DND-41 (cell line): ENCODE data around the gene CDCA8.

ENCODE experiments used
- ATAC-seq: fragments of 200-7000 bp; cut with Tn5 transposase; 3 replicates; pipeline ENCODE4 v1.9.1; 2021; ENCODE audit warnings: low read depth; ENCODE audit not compliant: insufficient read depth
- DNase-seq: peaks from one replicate; pipeline ENCODE4 v3.0.0-alpha.2; 2020
- H2AFZ ChIP-seq: 2 replicates; pipeline ENCODE4 v1.6.0; 2012; ENCODE audit warnings: low read depth, low read length
- H3K27ac ChIP-seq: 2 replicates; pipeline ENCODE4 v1.5.1; 2012; ENCODE audit warnings: low read length, inconsistent platforms
- H3K27me3 ChIP-seq: fragments of 200-600 bp; sonication (generic); 2 replicates; pipeline ENCODE4 v1.6.0; 2012; ENCODE audit warnings: low read length, mild to moderate bottlenecking, inconsistent platforms; ENCODE audit not compliant: insufficient read depth, poor library complexity
- H3K36me3 ChIP-seq: 2 replicates; pipeline ENCODE4 v1.5.1; 2012; ENCODE audit warnings: low read length, inconsistent platforms; ENCODE audit not compliant: insufficient read depth
- H3K4me1 ChIP-seq: 2 replicates; pipeline ENCODE4 v1.5.1; 2012; ENCODE audit warnings: mild to moderate bottlenecking, low read length; ENCODE audit not compliant: insufficient read depth
- H3K4me2 ChIP-seq: 2 replicates; pipeline ENCODE4 v1.6.0; 2012; ENCODE audit warnings: mild to moderate bottlenecking, moderate library complexity, low read length, inconsistent platforms; ENCODE audit not compliant: insufficient read depth
- H3K4me3 ChIP-seq, 2 experiments: fragments of 200-600 bp in 1 of 2; shearing (Covaris generic) in 1 of 2; 2 replicates each; pipeline ENCODE4 v1.5.1; 2012 to 2016; ENCODE audit warnings: inconsistent platforms in 2 of 2, low read length in 2 of 2, mild to moderate bottlenecking in 2 of 2, low read depth in 1 of 2, moderate library complexity in 1 of 2
- H3K79me2 ChIP-seq: 2 replicates; pipeline ENCODE4 v1.6.0; 2012; ENCODE audit warnings: low read length, inconsistent platforms; ENCODE audit not compliant: insufficient read depth
- H3K9ac ChIP-seq: 2 replicates; pipeline ENCODE4 v1.6.0; 2012; ENCODE audit warnings: low read depth, mild to moderate bottlenecking, inconsistent platforms, low read length, moderate library complexity
- H3K9me3 ChIP-seq: 2 replicates; pipeline ENCODE4 v1.5.1; 2012; ENCODE audit warnings: low read length, moderate library complexity, mild to moderate bottlenecking, inconsistent platforms; ENCODE audit not compliant: insufficient read depth, severe bottlenecking
- H4K20me1 ChIP-seq: 2 replicates; pipeline ENCODE4 v1.6.0; 2012; ENCODE audit warnings: low read length; ENCODE audit not compliant: insufficient read depth
- CTCF ChIP-seq: IDR thresholded peaks from 2 replicates; pipeline ENCODE4 v1.5.1; 2012; ENCODE audit warnings: borderline replicate concordance, low read length, moderate library complexity, mild to moderate bottlenecking; ENCODE audit not compliant: poor library complexity, severe bottlenecking; ENCODE audit errors: extremely low read depth
- EZH2 ChIP-seq: IDR thresholded peaks from 3 replicates; pipeline ENCODE4 v1.6.1; 2012; ENCODE audit warnings: borderline replicate concordance, low read depth, mild to moderate bottlenecking, moderate library complexity, low read length, inconsistent platforms; ENCODE audit not compliant: severe bottlenecking

Gene CDCA8

DNA sequence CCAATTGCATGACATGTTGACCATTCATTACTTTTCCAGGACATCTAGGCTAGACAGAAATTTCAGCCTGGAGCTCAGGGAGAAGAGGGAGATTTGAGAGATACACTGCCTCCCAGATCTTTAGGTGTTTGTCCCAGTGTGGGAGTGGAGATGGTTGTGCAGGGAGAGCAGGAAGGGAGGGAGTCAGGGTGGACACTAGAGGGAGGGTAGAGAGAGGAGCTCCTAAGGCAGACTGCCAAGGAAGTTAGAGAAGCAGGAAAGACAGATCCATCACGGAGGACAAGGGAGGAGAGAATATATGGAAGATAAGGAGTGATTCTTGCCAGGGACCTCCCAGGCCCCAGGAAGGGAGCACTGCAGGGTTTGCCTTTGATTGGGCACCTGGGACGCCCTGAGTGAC lies 8.7 kb downstream of the CDCA8 start:
- Histone ChIP-seq H3K9ac (no peak overlapping the region), H3K27me3 (no peaks in the 10 kb centered on the region), H2AFZ (no peak overlapping the region), H3K9me3 (no peaks in the 10 kb centered on the region), H3K79me2 (peaks cover 2% of the 10 kb centered on the region; the same call in 1 of the 2 replicates), H3K27ac (no peak overlapping the region), H4K20me1 (peaks cover 4% of the 10 kb centered on the region), H3K36me3 (peaks cover 87% of the 10 kb centered on the region), H3K4me2 (no peak overlapping the region), H3K4me3 (no peak overlapping the region), H3K4me1 (no peaks in the 10 kb centered on the region)
- ATAC-seq (no peak), DNase-seq (no peak)
- TF ChIP-seq CTCF (no peak), EZH2 (no peak)

DNA sequence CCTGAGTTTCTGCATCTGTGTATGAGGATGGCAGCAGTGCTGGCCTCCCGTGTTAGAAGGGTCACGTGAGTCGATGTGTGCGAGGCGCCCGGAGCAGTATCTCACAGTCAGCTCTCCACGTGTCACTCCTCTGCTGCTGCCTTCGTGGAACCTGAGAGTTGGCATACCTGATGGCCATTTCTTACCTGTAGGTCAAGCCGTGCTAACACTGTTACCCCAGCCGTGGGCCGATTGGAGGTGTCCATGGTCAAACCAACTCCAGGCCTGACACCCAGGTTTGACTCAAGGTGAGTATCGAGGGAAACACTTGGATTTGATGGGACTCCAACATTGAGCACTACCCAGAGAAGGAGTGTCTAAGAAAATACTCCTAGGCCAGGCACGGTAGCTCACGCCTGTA lies 10.7 kb downstream of the CDCA8 start:
- Histone ChIP-seq H3K9me3 (no peaks in the 10 kb centered on the region), H4K20me1 (peaks cover 4% of the 10 kb centered on the region), H3K79me2 (no peaks in the 10 kb centered on the region), H3K4me1 (no peaks in the 10 kb centered on the region), H3K27ac (no peak overlapping the region), H3K27me3 (no peaks in the 10 kb centered on the region), H3K9ac (no peak overlapping the region), H3K36me3 (peaks cover 87% of the 10 kb centered on the region), H2AFZ (no peak overlapping the region), H3K4me3 (no peak overlapping the region), H3K4me2 (no peak overlapping the region)
- ATAC-seq (no peak), DNase-seq (no peak)
- TF ChIP-seq CTCF (no peak), EZH2 (no peak)

GRCh38 chr1:37704966-37705365 lies 12.7 kb downstream of the CDCA8 start:
- Histone ChIP-seq H2AFZ (no peak overlapping the region), H3K79me2 (no peaks in the 10 kb centered on the region), H3K27me3 (no peaks in the 10 kb centered on the region), H3K9me3 (no peaks in the 10 kb centered on the region), H3K9ac (no peak overlapping the region), H3K4me3 (no peak overlapping the region), H3K4me1 (no peaks in the 10 kb centered on the region), H3K27ac (no peak overlapping the region), H4K20me1 (peaks cover 4% of the 10 kb centered on the region), H3K36me3 (peaks cover 89% of the 10 kb centered on the region), H3K4me2 (no peak overlapping the region)
- DNase-seq = no peak
- ATAC-seq = no peak
- TF ChIP-seq EZH2 (no peak), CTCF (no peak)

GRCh38 chr1:37705399-37705798 lies 13.1 kb downstream of the CDCA8 start:
- Histone ChIP-seq H3K27ac (no peak overlapping the region), H3K4me2 (no peak overlapping the region), H3K27me3 (no peaks in the 10 kb centered on the region), H3K79me2 (no peaks in the 10 kb centered on the region), H3K9ac (no peak overlapping the region), H3K4me3 (no peak overlapping the region), H2AFZ (no peak overlapping the region), H3K9me3 (no peaks in the 10 kb centered on the region), H3K4me1 (no peaks in the 10 kb centered on the region), H4K20me1 (peaks cover 4% of the 10 kb centered on the region), H3K36me3 (peaks cover 88% of the 10 kb centered on the region)
- ATAC-seq (no peak), DNase-seq (no peak)
- TF ChIP-seq CTCF (no peak), EZH2 (no peak)
